Lung (tissue), 12 donors: ENCODE data around the gene FBXO17. TPM values are rescaled to one million over a fixed set of nuclear protein-coding genes. Genes with fewer than 3 reads are reported as not detected.

ENCODE experiments used
- ATAC-seq: fragments of 200-7000 bp; cut with Tn5 transposase; one replicate; pipeline ENCODE4 v1.9.1; 2020; ENCODE audit warnings: moderate number of reproducible peaks; ENCODE audit not compliant: insufficient read depth, low FRiP score
- DNase-seq, 3 donors: peaks; one replicate each; pipeline ENCODE4 v3.0.0-alpha.2; 2013 to 2017
- H3K27ac ChIP-seq, 2 donors: one replicate each; pipeline ENCODE4 v1.5.1; 2013; ENCODE audit warnings: mild to moderate bottlenecking in 2 of 2, moderate library complexity in 2 of 2, control low read depth in 1 of 2, inconsistent platforms in 1 of 2, low read depth in 1 of 2, low read length in 1 of 2
- H3K27me3 ChIP-seq, 3 donors: one replicate each; pipeline ENCODE4 v1.5.1; 2013; ENCODE audit warnings: low read length in 2 of 3; ENCODE audit not compliant: control insufficient read depth in 3 of 3, insufficient read depth in 3 of 3
- H3K36me3 ChIP-seq, 4 donors: one replicate each; pipeline ENCODE4 v1.5.1; 2013; ENCODE audit warnings: low read length in 4 of 4, mild to moderate bottlenecking in 1 of 4, moderate library complexity in 1 of 4; ENCODE audit not compliant: control insufficient read depth in 4 of 4, insufficient read depth in 4 of 4
- H3K4me1 ChIP-seq, 5 donors: one replicate each; pipeline ENCODE4 v1.5.1; 2013; ENCODE audit warnings: low read length in 5 of 5, mild to moderate bottlenecking in 2 of 5, moderate library complexity in 1 of 5; ENCODE audit not compliant: control insufficient read depth in 5 of 5, insufficient read depth in 5 of 5
- H3K4me3 ChIP-seq: one replicate; pipeline ENCODE4 v1.5.1; 2013; ENCODE audit warnings: mild to moderate bottlenecking, control low read depth, moderate library complexity
- H3K9ac ChIP-seq, 2 donors: one replicate each; pipeline ENCODE4 v1.5.1; 2013; ENCODE audit warnings: low read length in 2 of 2, control low read depth in 1 of 2; ENCODE audit not compliant: insufficient read depth in 1 of 2
- H3K9me3 ChIP-seq, 4 donors: one replicate each; pipeline ENCODE4 v1.5.1; 2013; ENCODE audit warnings: low read length in 3 of 4, mild to moderate bottlenecking in 1 of 4, moderate library complexity in 1 of 4; ENCODE audit not compliant: control insufficient read depth in 4 of 4, insufficient read depth in 3 of 4
- WGBS, 2 donors: extraction: QIAGEN DNeasy Blood & Tissue Kit; methylation state at CpG; one replicate each; pipeline ENCODE4 v1.1.7; 2013; 5-methylcytosine and 5-hydroxymethylcytosine counted together
- polyA plus RNA-seq, 2 donors: library from polyadenylated mRNA; stranded (reverse); fragments of 200-250 nt; gene quantifications; one replicate each; pipeline ENCODE4 v1.2.1, GENCODE V29; 2013
- total RNA-seq, 2 donors: library from RNA; depleted of rRNA in 1 of 2; stranded (reverse); fragments of >200 nt in 1 of 2; gene quantifications; one replicate each; pipeline ENCODE4 v1.2.1, GENCODE V29; 2014 to 2021
- TF ChIP-seq, protein P1 (sequence below): IDR thresholded peaks from 2 replicates; pipeline ENCODE4 v1.5.1; 2012; ENCODE audit warnings: mild to moderate bottlenecking; ENCODE audit errors: control extremely low read depth, extremely low read depth
- donor health status: control.
- donor health status: control.
- donor health status: Bipolar disorder and iron deficiency.
- donor health status: healthy.
- donor health status: DM: yes; HTN: yes; CAD: no.

Gene FBXO17
- total and polyA plus RNA-seq, 4 donors = 5.1 to 18.8 (median 8.9) TPM

DNA sequence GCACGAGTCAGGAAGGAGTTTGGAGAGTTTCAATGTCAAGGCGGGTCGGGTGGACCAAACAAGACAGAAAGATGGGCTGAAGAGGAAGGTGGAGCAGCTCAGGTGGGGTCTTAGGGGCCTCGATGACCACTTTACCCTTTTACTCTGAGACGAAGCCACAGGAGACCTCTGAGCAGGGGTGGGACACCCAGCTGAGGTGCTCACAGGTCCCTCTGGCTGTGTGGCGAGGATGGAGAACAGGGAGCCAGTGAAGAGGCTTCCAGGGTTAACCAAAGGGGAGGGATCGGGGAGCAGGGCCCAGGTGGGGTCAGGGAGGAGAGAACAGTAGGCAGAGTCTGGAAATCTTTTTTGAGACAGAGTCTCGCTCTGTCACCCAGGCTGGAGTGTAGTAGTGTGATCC, 61.6 kb downstream of the FBXO17 start:
- no peak for DNase-seq
- TF ChIP-seq, protein P1, sequence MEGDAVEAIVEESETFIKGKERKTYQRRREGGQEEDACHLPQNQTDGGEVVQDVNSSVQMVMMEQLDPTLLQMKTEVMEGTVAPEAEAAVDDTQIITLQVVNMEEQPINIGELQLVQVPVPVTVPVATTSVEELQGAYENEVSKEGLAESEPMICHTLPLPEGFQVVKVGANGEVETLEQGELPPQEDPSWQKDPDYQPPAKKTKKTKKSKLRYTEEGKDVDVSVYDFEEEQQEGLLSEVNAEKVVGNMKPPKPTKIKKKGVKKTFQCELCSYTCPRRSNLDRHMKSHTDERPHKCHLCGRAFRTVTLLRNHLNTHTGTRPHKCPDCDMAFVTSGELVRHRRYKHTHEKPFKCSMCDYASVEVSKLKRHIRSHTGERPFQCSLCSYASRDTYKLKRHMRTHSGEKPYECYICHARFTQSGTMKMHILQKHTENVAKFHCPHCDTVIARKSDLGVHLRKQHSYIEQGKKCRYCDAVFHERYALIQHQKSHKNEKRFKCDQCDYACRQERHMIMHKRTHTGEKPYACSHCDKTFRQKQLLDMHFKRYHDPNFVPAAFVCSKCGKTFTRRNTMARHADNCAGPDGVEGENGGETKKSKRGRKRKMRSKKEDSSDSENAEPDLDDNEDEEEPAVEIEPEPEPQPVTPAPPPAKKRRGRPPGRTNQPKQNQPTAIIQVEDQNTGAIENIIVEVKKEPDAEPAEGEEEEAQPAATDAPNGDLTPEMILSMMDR = no peak

DNA sequence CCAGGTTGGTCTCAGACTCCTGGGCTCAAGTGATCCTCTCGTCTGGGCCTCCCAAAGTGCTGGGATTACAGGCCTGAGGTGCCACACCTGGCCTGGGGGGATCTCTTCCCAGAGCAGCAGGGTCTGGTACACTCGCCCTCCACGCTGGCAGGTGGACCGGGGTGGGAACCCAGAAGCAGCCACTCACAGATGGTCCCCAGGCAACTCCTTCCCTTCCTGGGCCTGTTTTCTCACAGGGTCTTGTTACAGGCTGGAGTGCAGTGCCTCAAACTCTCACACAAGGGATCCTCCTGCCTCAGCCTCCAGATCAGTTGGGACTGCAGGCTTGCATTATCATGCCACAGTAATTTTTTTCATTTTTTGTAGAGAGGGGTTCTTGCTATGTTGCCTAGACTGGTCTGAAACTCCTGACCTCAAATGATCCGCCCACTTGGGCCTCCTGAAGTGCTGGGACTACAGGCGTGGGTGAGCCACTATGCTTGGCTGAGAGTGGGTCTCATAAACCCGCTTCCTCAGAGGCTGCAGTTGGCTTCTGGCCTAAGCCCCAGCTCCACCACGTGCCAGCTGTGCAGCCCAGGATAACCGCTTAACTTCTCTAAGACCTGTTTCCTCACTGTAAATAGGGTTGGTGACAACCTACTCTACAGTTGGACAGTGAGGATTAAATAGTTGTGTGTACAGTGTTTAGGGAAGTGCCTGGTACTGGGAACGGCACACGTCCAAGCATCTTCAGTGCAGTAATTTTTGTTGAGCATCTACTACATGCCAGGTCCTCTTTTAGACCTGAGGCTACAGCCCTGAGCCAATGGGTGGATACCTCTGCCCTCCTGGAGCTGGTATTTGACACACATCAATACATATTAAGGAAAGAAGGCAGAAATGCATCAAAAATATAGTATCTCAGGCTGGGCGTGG, 62.7 kb downstream of the FBXO17 start:
- H3K4me1 ChIP-seq = no peaks in the 10 kb centered on the region
- no peak overlapping the region for H3K27ac ChIP-seq
- H3K4me3 ChIP-seq = no peak overlapping the region
- peaks cover 0 to 11% (median 1%) of the 10 kb centered on the region in 4 donors for H3K36me3 ChIP-seq
- DNase-seq = no peak
- H3K27me3 ChIP-seq = peaks cover 0 to 3% (median 0%) of the 10 kb centered on the region in 3 donors
- WGBS, 2 donors = 66 to 71% methylated on average over 12 of the region's 12 CpGs
- ATAC-seq = no peak
- H3K9ac ChIP-seq = no peak overlapping the region
- TF ChIP-seq, protein P1 = no peak
- H3K9me3 ChIP-seq = no peaks in the 10 kb centered on the region

More for the DNA sequence above, 61.6 kb downstream of the FBXO17 start:
- H3K4me1 ChIP-seq = no peaks in the 10 kb centered on the region
- no peaks in the 10 kb centered on the region for H3K9me3 ChIP-seq
- H3K27ac ChIP-seq = no peak overlapping the region
- H3K36me3 ChIP-seq = peaks cover 0 to 6% (median 1%) of the 10 kb centered on the region in 4 donors
- H3K27me3 ChIP-seq = peaks cover 0 to 3% (median 0%) of the 10 kb centered on the region in 3 donors
- WGBS, 2 donors = 94 to 97% methylated on average over 8 of the region's 8 CpGs
- ATAC-seq = no peak
- H3K4me3 ChIP-seq = no peak overlapping the region
- H3K9ac ChIP-seq = no peak overlapping the region

DNA sequence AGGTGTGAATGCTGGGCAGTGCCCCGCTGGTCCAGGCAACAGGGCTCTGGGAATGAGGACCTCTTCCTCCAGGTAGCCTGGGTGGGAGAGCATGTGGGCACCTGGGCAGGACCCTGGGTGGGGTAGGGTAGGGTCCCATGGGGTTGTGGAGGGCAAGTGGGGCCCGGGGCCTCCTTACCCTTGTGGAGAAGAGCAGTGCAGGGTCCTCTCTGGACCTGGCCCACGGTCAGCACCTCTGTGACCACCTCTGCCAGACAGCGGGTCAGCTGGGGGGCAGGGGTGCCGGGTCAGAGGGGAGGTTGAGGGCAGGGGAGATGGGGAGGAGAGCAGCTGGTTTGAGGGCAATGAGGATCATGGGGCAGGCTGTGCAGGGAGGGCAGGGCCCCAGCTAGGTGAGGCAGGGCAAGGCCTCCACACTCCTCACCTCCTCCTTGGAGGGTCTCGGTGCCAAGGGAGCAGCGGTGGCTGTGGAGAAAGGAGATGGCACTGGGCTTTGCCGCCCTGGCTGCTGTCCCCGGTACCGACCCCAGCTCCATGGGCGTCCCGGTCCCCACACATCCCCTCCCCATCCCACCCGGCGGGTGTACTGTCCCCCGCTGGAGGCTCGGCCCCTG, 64.0 kb downstream of the FBXO17 start:
- Histone ChIP-seq H3K9ac (no peak overlapping the region), H3K27ac (no peak overlapping the region), H3K4me3 (no peak overlapping the region), H3K36me3 (peaks cover 0 to 23% (median 1%) of the 10 kb centered on the region in 4 donors), H3K9me3 (no peaks in the 10 kb centered on the region), H3K4me1 (no peaks in the 10 kb centered on the region), H3K27me3 (peaks cover 0 to 3% (median 0%) of the 10 kb centered on the region in 3 donors)
- 56 to 66% methylated on average over 8 to 16 of the region's 16 CpGs for WGBS, 2 donors
- no peak for DNase-seq
- no peak for ATAC-seq
- TF ChIP-seq, protein P1 = no peak
